Activated CD4-positive, alpha-beta T cell treated with anti-CD3 and anti-CD28 coated beads for 4 hours (primary cell): ENCODE measurements around the gene NEB.
"Not testable (repeated sequence)": the region's sequence is repeated elsewhere in the genome, so short reads cannot be mapped to it uniquely, and the experiment has no call there.

Experiments
- DNase-seq, 2 donors: peaks; one replicate each; pipeline ENCODE4 v3.0.0-alpha.2; 2020

NEB gene

GRCh38 chr2:151698134-151698533 is 36.1 kb downstream of the NEB start:
- DNase-seq: not testable (repeated sequence)

GRCh38 chr2:151695778-151696177 is 38.5 kb downstream of the NEB start:
- no peak for DNase-seq

GRCh38 chr2:151691631-151692030 is 42.6 kb downstream of the NEB start:
- no peak for DNase-seq

- DNase-seq: no peak
Measured at GRCh38 chr2:151688719-151689118, 45.6 kb downstream of the NEB start.

- DNase-seq: no peak
Measured at GRCh38 chr2:151682459-151683003, 51.7 kb downstream of the NEB start.

GRCh38 chr2:151681051-151681450 is 53.2 kb downstream of the NEB start:
- no peak for DNase-seq

- no peak for DNase-seq
Measured at GRCh38 chr2:151679994-151680393, 54.3 kb downstream of the NEB start.

GRCh38 chr2:151678849-151679248 is 55.4 kb downstream of the NEB start:
- DNase-seq: no peak

GRCh38 chr2:151673016-151673415 is 61.3 kb downstream of the NEB start:
- DNase-seq: no peak

GRCh38 chr2:151672277-151672676 is 62.0 kb downstream of the NEB start:
- no peak for DNase-seq

GRCh38 chr2:151670846-151671597 is 63.3 kb downstream of the NEB start:
- no peak for DNase-seq

GRCh38 chr2:151670346-151670745 is 63.9 kb downstream of the NEB start:
- no peak for DNase-seq

GRCh38 chr2:151669585-151670081 is 64.6 kb downstream of the NEB start:
- DNase-seq: no peak

- DNase-seq: no peak
Measured at GRCh38 chr2:151668737-151669136, 65.5 kb downstream of the NEB start.

GRCh38 chr2:151665959-151666358 is 68.3 kb downstream of the NEB start:
- no peak for DNase-seq

- no peak for DNase-seq
Measured at GRCh38 chr2:151664520-151664919, 69.8 kb downstream of the NEB start.

- no peak for DNase-seq
Measured at GRCh38 chr2:151661625-151662024, 72.7 kb downstream of the NEB start.

- DNase-seq: no peak
Measured at GRCh38 chr2:151658081-151658480, 76.2 kb downstream of the NEB start.

GRCh38 chr2:151657667-151658076 is 76.6 kb downstream of the NEB start:
- DNase-seq: no peak

- DNase-seq: no peak
Measured at GRCh38 chr2:151655663-151656398, 78.4 kb downstream of the NEB start.

GRCh38 chr2:151654891-151655290 is 79.4 kb downstream of the NEB start:
- no peak for DNase-seq

- no peak for DNase-seq
Measured at GRCh38 chr2:151654085-151654484, 80.2 kb downstream of the NEB start.

- DNase-seq: no peak
Measured at GRCh38 chr2:151651274-151651673, 83.0 kb downstream of the NEB start.

GRCh38 chr2:151650456-151650855 is 83.8 kb downstream of the NEB start:
- DNase-seq: no peak
